GM23248 (cell line): ENCODE results near the gene PTPN14. TPM values are rescaled to one million over a fixed set of nuclear protein-coding genes. Genes with fewer than 3 reads are reported as not detected.

Experiments
- DNase-seq: peaks from one replicate; pipeline ENCODE4 v3.0.0-alpha.2; 2015
- H2AFZ ChIP-seq: fragments of 200-600 bp; sonication (generic); 2 replicates; pipeline ENCODE4 v1.6.1; 2016; ENCODE audit warnings: antibody characterized with exemption
- H3F3A ChIP-seq: fragments of 200-600 bp; sonication (generic); 2 replicates; pipeline ENCODE4 v1.6.1; 2016; ENCODE audit warnings: mild to moderate bottlenecking, antibody characterized with exemption, mixed run types; ENCODE audit not compliant: insufficient read depth
- H3K27ac ChIP-seq: fragments of 200-600 bp; sonication (generic); 2 replicates; pipeline ENCODE4 v1.5.1; 2016; ENCODE audit warnings: mild to moderate bottlenecking
- H3K27me3 ChIP-seq: fragments of 200-600 bp; sonication (generic); replicated peaks from 2 replicates; pipeline ENCODE4 v1.6.1; 2016; ENCODE audit warnings: mild to moderate bottlenecking; ENCODE audit not compliant: insufficient read depth
- H3K36me3 ChIP-seq: fragments of 200-600 bp; sonication (generic); 2 replicates; pipeline ENCODE4 v1.6.1; 2016; ENCODE audit warnings: low read depth, mild to moderate bottlenecking
- H3K4me1 ChIP-seq: fragments of 200-600 bp; sonication (generic); 2 replicates; pipeline ENCODE4 v1.6.1; 2016; ENCODE audit warnings: mild to moderate bottlenecking; ENCODE audit not compliant: insufficient read depth
- H3K4me2 ChIP-seq: fragments of 200-600 bp; sonication (generic); one replicate; pipeline ENCODE4 v1.6.1; 2016; ENCODE audit warnings: mild to moderate bottlenecking; ENCODE audit not compliant: unreplicated experiment
- H3K4me3 ChIP-seq: fragments of 200-600 bp; sonication (generic); 2 replicates; pipeline ENCODE4 v1.5.1; 2016; ENCODE audit warnings: mild to moderate bottlenecking
- H3K79me2 ChIP-seq: fragments of 200-600 bp; sonication (generic); 2 replicates; pipeline ENCODE4 v1.6.1; 2016; ENCODE audit warnings: mild to moderate bottlenecking; ENCODE audit not compliant: insufficient read depth
- H3K9ac ChIP-seq: fragments of 200-600 bp; sonication (generic); 2 replicates; pipeline ENCODE4 v1.6.1; 2016; ENCODE audit warnings: mild to moderate bottlenecking
- H3K9me2 ChIP-seq: fragments of 200-600 bp; sonication (generic); 2 replicates; pipeline ENCODE4 v1.6.1; 2016; ENCODE audit warnings: mixed run types, mild to moderate bottlenecking, moderate library complexity; ENCODE audit not compliant: insufficient read depth
- H3K9me3 ChIP-seq: fragments of 200-600 bp; sonication (generic); one replicate; pipeline ENCODE4 v1.6.1; 2017; ENCODE audit warnings: low read depth
- H4K20me1 ChIP-seq: fragments of 200-600 bp; sonication (generic); 2 replicates; pipeline ENCODE4 v1.6.0; 2016; ENCODE audit not compliant: insufficient read depth
- EZH2 ChIP-seq: fragments of 200-600 bp; sonication (generic); IDR thresholded peaks from 2 replicates; pipeline ENCODE4 v1.6.1; 2018; ENCODE audit warnings: antibody characterized with exemption, mild to moderate bottlenecking; ENCODE audit not compliant: insufficient read depth, poor library complexity, severe bottlenecking
- EZH2phosphoT487 ChIP-seq: fragments of 200-600 bp; sonication (generic); IDR thresholded peaks from 2 replicates; pipeline ENCODE4 v1.6.1; 2018; ENCODE audit warnings: antibody characterized with exemption, moderate library complexity, mild to moderate bottlenecking, low read depth; ENCODE audit not compliant: insufficient read depth
- WGBS, 2 experiments: methylation state at CpG; one replicate each; pipeline ENCODE4 v1.1.6; 2015 to 2017; ENCODE audit warnings: low lambda C conversion rate in 2 of 2, low coverage in 1 of 2; ENCODE audit errors: missing lambda C conversion rate in 2 of 2; 5-methylcytosine and 5-hydroxymethylcytosine counted together
- in situ Hi-C: fragments of 300-500 bp; cut with MboI; formaldehyde crosslinking; loops from 2 replicates; pipeline ENCODE4 v1.15.0; 2020
- polyA plus RNA-seq: library from polyadenylated mRNA; unstranded; fragments of >200 nt; fragmentation: Nextera tagmentation; extraction: Ambion mirVana; gene quantifications from 2 replicates; pipeline ENCODE4 v1.2.1, GENCODE V29; 2016
- total RNA-seq: library from RNA; depleted of rRNA; stranded (reverse); fragments of >200 nt; shearing (Covaris generic); gene quantifications from 2 replicates; pipeline ENCODE4 v1.2.3, GENCODE V29; 2014

Gene PTPN14
- total and polyA plus RNA-seq, 2 experiments from 2014 or later = 38.7 to 49.8 TPM

DNA sequence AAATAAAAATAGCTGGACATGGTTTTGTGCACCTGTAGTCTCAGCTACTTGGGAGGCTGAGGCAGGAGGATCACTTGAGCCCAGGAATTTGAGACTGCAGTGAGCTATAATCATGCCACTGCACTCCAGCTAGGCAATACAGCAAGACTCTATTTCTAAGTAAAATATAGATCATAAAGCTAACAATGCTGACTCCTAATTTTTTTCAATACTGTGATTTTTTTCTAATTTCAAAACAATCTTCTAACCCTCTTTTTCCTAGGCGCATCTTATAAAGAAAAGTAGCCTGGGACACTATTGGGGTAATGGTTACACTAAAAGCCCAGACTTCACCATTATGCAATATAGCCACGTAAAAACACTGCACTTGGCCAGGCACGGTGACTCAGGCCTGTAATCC is 81.3 kb downstream of the PTPN14 start:
- Histone ChIP-seq H2AFZ (no peak overlapping the region), H3K4me3 (no peak overlapping the region), H3K4me2 (no peak overlapping the region), H3K4me1 (peaks cover 55% of the 10 kb centered on the region), H3K27ac (no peak overlapping the region), H3K79me2 (peaks cover 100% of the 10 kb centered on the region), H3K27me3 (no peaks in the 10 kb centered on the region), H3K9me2 (no peaks in the 10 kb centered on the region), H3K36me3 (no peaks in the 10 kb centered on the region), H3F3A (peaks cover 35% of the 10 kb centered on the region), H3K9ac (no peak overlapping the region), H3K9me3 (no peaks in the 10 kb centered on the region), H4K20me1 (0 out of 2 replicates have a peak, but pooled peaks cover 3% of the 10 kb centered on the region)
- in situ Hi-C loops = no loop called here
- 68 to 77% methylated on average over 3 of the region's 3 CpGs for WGBS, 2 experiments
- TF ChIP-seq EZH2 = no peak
- no peak for TF ChIP-seq EZH2phosphoT487
- no peak for DNase-seq

DNA sequence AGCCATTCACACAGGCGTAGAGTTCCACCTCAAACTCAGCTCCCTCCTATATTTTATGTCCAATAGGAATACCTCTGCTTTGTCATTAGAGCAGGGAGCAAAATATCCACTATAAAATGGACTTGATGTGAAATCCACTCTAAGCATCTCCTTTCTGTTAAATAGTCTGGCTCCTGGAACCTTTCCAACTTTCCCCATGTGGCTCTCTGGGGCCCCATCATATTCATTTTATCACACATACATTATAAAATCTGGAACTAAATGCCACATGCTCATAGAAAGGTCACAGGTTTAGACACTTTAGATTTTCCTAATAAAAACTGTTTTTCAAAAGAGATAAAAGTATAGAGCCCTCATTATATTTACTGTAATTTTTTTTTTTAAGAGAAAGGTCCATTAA is 82.1 kb downstream of the PTPN14 start:
- Histone ChIP-seq H3K4me3 (no peak overlapping the region), H3K27me3 (no peaks in the 10 kb centered on the region), H3K9ac (no peak overlapping the region), H3K4me1 (peaks cover 47% of the 10 kb centered on the region), H4K20me1 (0 out of 2 replicates have a peak, but pooled peaks cover 3% of the 10 kb centered on the region), H2AFZ (no peak overlapping the region), H3F3A (peaks cover 27% of the 10 kb centered on the region), H3K36me3 (no peaks in the 10 kb centered on the region), H3K9me3 (no peaks in the 10 kb centered on the region), H3K27ac (no peak overlapping the region), H3K79me2 (peaks cover 100% of the 10 kb centered on the region), H3K4me2 (no peak overlapping the region), H3K9me2 (no peaks in the 10 kb centered on the region)
- TF ChIP-seq EZH2 (no peak), EZH2phosphoT487 (no peak)
- no peak for DNase-seq
- in situ Hi-C loops = no loop called here
- WGBS, 2 experiments = 100% methylated on average over 1 of the region's 1 CpG

DNA sequence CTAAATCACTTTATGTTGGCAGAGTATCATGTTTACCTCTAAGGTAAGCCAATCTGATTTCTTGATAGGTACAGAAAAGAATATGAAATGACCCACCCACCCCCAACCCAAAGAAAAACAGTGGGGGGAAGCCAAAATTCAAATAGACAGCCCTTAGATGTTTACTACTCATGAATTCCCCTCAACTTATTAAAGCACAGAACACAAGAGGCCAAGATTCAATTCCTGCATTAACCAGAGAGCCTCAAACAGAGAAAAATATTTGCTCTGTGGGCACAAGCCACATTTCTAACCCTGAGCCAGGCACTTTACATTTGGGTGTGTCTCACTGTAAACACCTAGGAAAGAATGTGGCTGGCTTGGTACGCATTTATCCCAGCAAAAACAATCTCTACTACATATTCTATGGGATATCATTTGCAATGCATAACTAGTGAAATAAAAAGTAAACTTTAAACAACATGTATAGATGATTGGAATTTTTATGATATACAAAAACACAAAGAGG is 84.3 kb downstream of the PTPN14 start:
- Histone ChIP-seq H3K9ac (no peak overlapping the region), H3K79me2 (peaks cover 100% of the 10 kb centered on the region), H3K9me2 (no peaks in the 10 kb centered on the region), H3K36me3 (no peaks in the 10 kb centered on the region; the same call in 1 of the 2 replicates), H3F3A (peaks cover 14% of the 10 kb centered on the region), H3K9me3 (no peaks in the 10 kb centered on the region), H2AFZ (no peak overlapping the region), H3K4me3 (no peak overlapping the region), H3K27me3 (no peaks in the 10 kb centered on the region), H3K27ac (no peak overlapping the region), H4K20me1 (no peaks in the 10 kb centered on the region), H3K4me2 (peak overlapping the region; percentile 5), H3K4me1 (peaks cover 30% of the 10 kb centered on the region)
- WGBS, 2 experiments = 93 to 97% methylated on average over 1 of the region's 1 CpG
- TF ChIP-seq EZH2 = no peak
- TF ChIP-seq EZH2phosphoT487 = no peak
- DNase-seq = no peak
- in situ Hi-C loops = no loop called here

DNA sequence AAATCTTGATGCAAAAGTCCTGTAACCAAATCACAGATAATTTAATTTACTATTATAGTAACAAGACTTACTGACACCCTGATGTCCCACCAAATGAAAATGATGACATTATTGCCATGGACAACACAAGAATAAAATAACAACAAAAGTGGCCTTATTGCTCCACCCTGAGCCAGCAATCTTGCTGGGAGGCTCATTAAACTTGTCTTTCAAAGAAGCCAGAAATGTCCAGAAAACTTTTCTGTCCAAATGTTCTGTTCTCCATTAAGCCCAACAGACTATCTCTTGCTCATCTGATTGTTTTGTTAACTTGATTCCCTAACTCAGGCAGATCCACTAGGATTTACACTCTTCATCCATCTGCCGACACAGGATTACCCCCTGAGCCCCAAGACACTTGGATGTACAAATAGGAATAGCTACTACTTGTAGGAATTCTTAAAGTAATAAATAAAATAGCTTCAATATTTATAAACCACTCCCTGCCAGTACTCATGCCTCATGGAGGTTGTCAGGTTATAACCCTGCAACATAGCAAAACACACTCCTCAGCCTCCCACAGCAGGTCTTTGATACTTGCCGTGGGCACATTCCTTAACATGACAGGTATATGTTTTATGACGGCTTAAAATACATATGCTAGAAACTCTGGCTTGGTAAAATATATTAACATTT is 84.9 kb downstream of the PTPN14 start:
- Histone ChIP-seq H3K36me3 (no peaks in the 10 kb centered on the region; the same call in 1 of the 2 replicates), H3K9ac (no peak overlapping the region), H3F3A (peaks cover 17% of the 10 kb centered on the region), H3K4me2 (peak overlapping the region; percentile 5), H4K20me1 (no peaks in the 10 kb centered on the region), H3K27me3 (no peaks in the 10 kb centered on the region), H2AFZ (no peak overlapping the region), H3K79me2 (peaks cover 100% of the 10 kb centered on the region), H3K4me1 (peaks cover 24% of the 10 kb centered on the region), H3K9me2 (no peaks in the 10 kb centered on the region), H3K27ac (peak overlapping the region; percentile 18), H3K9me3 (no peaks in the 10 kb centered on the region), H3K4me3 (no peak overlapping the region)
- WGBS, 2 experiments = 49 to 58% methylated on average over 3 of the region's 3 CpGs
- no peak for TF ChIP-seq EZH2
- in situ Hi-C loops = no loop called here
- peak; percentile 28 for DNase-seq
